Measurements from ENCODE around the gene KIF14.

KIF14 gene

GRCh38 chr1:200620273-200621131 is at the start of gene KIF14:
Gene KIF14 (minus strand): TSS chr1:200620751. CDS start chr1:200618723, 2,028 bp downstream.
- no peak for TF ChIP-seq CTCF (conservative IDR thresholded peaks at IDR 0.05; ENCODE audit: low read depth, low read length)
- H3K4me3 ChIP-seq (ENCODE audit: low read depth, low read length), result peak within 1 kb of the TSS; percentile 94
- peak; percentile 90 for DNase-seq (ENCODE audit: low read depth)

- DNase-seq (ENCODE audit: low read depth), result peak; percentile 98
- H3K4me3 ChIP-seq (ENCODE audit: low read depth, low read length), result peak within 1 kb of the TSS; percentile 66
- TF ChIP-seq CTCF (conservative IDR thresholded peaks at IDR 0.05; ENCODE audit: low read depth, low read length), result no peak
Measured at GRCh38 chr1:200669314-200670241, 49.0 kb upstream of the KIF14 start, which contains the start of gene DDX59. Gene DDX59 (minus strand): TSS chr1:200669907. CDS start chr1:200666740, 3,167 bp downstream.

GRCh38 chr1:200668514-200669313 is 48.2 kb upstream of the KIF14 start:
- DNase-seq (ENCODE audit: low read depth), result no peak
- H3K4me3 ChIP-seq (ENCODE audit: low read depth, low read length), result peak overlapping the region; percentile 66
- TF ChIP-seq CTCF (conservative IDR thresholded peaks at IDR 0.05; ENCODE audit: low read depth, low read length), result no peak

DNA sequence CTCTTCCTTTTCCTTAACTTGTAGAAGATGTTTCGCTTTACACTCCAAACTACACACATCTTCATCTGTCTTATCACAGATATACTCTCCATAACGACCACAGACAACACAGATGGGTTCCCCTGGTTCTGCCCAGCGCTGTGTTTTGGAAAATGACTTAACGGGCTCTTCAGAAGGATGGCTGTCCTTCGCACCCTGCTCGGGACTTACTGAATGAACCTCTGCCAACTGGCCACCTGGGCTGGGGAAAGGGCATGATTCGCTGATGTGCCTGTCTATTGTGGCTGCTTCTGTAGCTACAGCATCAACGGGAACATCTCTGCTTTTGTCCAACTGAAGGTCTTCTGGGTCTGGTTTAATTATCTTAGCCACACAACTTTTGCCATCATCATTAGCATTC is 45.8 kb upstream of the KIF14 start:
- no peak overlapping the region for H3K4me3 ChIP-seq (ENCODE audit: low read depth, low read length)
- no peak for DNase-seq (ENCODE audit: low read depth)
- no peak for TF ChIP-seq CTCF (conservative IDR thresholded peaks at IDR 0.05; ENCODE audit: low read depth, low read length)

DNA sequence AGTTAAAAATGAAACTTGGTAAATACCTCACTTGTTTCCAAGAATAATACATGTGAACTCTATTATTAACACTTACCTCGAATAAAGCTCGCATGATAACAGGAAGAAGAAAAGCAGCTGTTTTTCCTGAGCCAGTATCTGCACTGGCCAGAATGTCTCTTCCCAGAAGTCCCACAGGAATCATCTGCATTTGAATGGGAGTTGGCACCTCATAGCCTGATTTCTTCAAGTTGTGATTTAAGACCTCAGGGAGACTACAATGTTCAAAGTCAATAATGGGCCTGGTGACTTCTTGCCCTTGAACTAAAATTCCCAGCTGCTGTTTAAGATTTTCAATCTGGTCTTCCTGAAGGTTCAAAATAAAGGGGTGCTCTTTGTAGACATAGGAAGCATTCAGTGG is 45.3 kb upstream of the KIF14 start:
- no peak overlapping the region for H3K4me3 ChIP-seq (ENCODE audit: low read depth, low read length)
- DNase-seq (ENCODE audit: low read depth), result no peak
- TF ChIP-seq CTCF (conservative IDR thresholded peaks at IDR 0.05; ENCODE audit: low read depth, low read length), result no peak

- no peak for TF ChIP-seq CTCF (conservative IDR thresholded peaks at IDR 0.05; ENCODE audit: low read depth, low read length)
- H3K4me3 ChIP-seq (ENCODE audit: low read depth, low read length), result no peak overlapping the region
- DNase-seq (ENCODE audit: low read depth), result no peak
Measured at GRCh38 chr1:200660719-200661118, 40.2 kb upstream of the KIF14 start.
